ENCODE measurements around the gene LPP. TPM values are rescaled to one million over a fixed set of nuclear protein-coding genes. Genes with fewer than 3 reads are reported as not detected.

The LPP gene
- total and polyA plus RNA-seq, 2 of the 4 experiments (the other 2 are of a cell fraction): 16.0 to 130 TPM

GRCh38 chr3:188700501-188700900, 546.5 kb downstream of the LPP start:
- no peak overlapping the region for H4K91ac ChIP-seq (ENCODE audit: insufficient read depth, low read depth, low read length)
- no peak overlapping the region for H3K14ac ChIP-seq (replicated peaks; ENCODE audit: low read depth, low read length)
- no peak overlapping the region for H3K23ac ChIP-seq (ENCODE audit: low read depth, low read length)
- peaks cover 31 to 74% of the 10 kb centered on the region in 2 experiments for H3K79me1 ChIP-seq (ENCODE audit: low read depth in 1 of 2, low read length in 2 of 2)
- in situ Hi-C loops (cut with MboI; ENCODE audit: low sequenced_read_pairs) (no loop called here), intact Hi-C loops (cut with micrococcal nuclease) (no loop called here), dilution Hi-C loops (cut with HindIII; ENCODE audit: low sequenced_read_pairs, unreplicated experiment) (no loop called here)
- DNase-seq: no peak
- H3K4me3 ChIP-seq (ENCODE audit: insufficient read depth, low read depth, low read length): no peak overlapping the region
- BruUV-seq (replicated peaks): no TSS peak
- H4K5ac ChIP-seq (ENCODE audit: low read depth, low read length): no peak overlapping the region
- H3K9ac ChIP-seq (ENCODE audit: low read depth, low read length): no peak overlapping the region
- H3K56ac ChIP-seq (ENCODE audit: extremely low read depth, insufficient read depth, low read length): no peak overlapping the region
- H2BK5ac ChIP-seq (ENCODE audit: low read depth, low read length, poor library complexity, severe bottlenecking): no peak overlapping the region
- POLR2A ChIA-PET (ENCODE audit: unreplicated experiment): no interaction called here
- peaks cover 16% of the 10 kb centered on the region for H4K20me1 ChIP-seq (ENCODE audit: insufficient read depth, low read length)
- H2AK9ac ChIP-seq (replicated peaks; ENCODE audit: low read depth, low read length, poor library complexity): no peak overlapping the region
- peaks cover under 1% of the 10 kb centered on the region; the same call in 1 of the 2 replicates for H3K4me1 ChIP-seq (ENCODE audit: control insufficient read depth, insufficient read depth, low read length)
- H4K8ac ChIP-seq (ENCODE audit: low read depth in 2 of 2, low read length in 2 of 2): no peak overlapping the region
- no peak overlapping the region for H2BK120ac ChIP-seq (ENCODE audit: low read depth, low read length)
- H2AFZ ChIP-seq (replicated peaks; ENCODE audit: low read length, poor library complexity): no peak overlapping the region
- no peak overlapping the region for H2BK15ac ChIP-seq (ENCODE audit: low read depth, low read length)
- no peak overlapping the region for H3K27ac ChIP-seq (ENCODE audit: insufficient read depth, low read length)
- H3K9me3 ChIP-seq (ENCODE audit: control insufficient read depth, insufficient read depth, low read length): no peaks in the 10 kb centered on the region
- no peak overlapping the region for H2AK5ac ChIP-seq (ENCODE audit: low read depth, low read length)
- H3K4me2 ChIP-seq (ENCODE audit: low read depth, low read length): no peak overlapping the region
- H2BK20ac ChIP-seq (ENCODE audit: low read depth, low read length): no peak overlapping the region
- 0 out of 2 replicates have a peak, but pooled peaks cover 2% of the 10 kb centered on the region for H3K36me3 ChIP-seq (ENCODE audit: control insufficient read depth, insufficient read depth, low read length)
- H3K4ac ChIP-seq (ENCODE audit: low read depth, low read length): no peak overlapping the region
- peaks cover 7% of the 10 kb centered on the region for H3K9me1 ChIP-seq (ENCODE audit: insufficient read depth, low read length)
- CTCF ChIA-PET: no interaction called here
- ATAC-seq (ENCODE audit: low read depth): no peak
- no peaks in the 10 kb centered on the region for H3K27me3 ChIP-seq (ENCODE audit: control insufficient read depth, insufficient read depth, low read length)
- TF ChIP-seq BHLHE40 (IDR thresholded peaks at IDR 0.05; ENCODE audit: low read depth, low read length): no peak
- no peak for TF ChIP-seq POLR2A (IDR thresholded peaks at IDR 0.05; ENCODE audit: low read depth, low read length)
- no peak for TF ChIP-seq CTCF (conservative IDR thresholded peaks at IDR 0.05; ENCODE audit: low read depth, low read length)
- no peak for TF ChIP-seq MAZ (IDR thresholded peaks at IDR 0.05; ENCODE audit: borderline replicate concordance, low read depth, low read length)
- TF ChIP-seq RAD21 (IDR thresholded peaks at IDR 0.05; ENCODE audit: low read length): no peak
- no peak for TF ChIP-seq NFE2L2 (IDR thresholded peaks at IDR 0.05; ENCODE audit: low read depth, low read length)
- TF ChIP-seq ELK1 (IDR thresholded peaks at IDR 0.05; ENCODE audit: borderline replicate concordance, low read depth, low read length): no peak
- TF ChIP-seq CHD1 (IDR thresholded peaks at IDR 0.05; ENCODE audit: low read depth, low read length): no peak
- TF ChIP-seq MAFK (IDR thresholded peaks at IDR 0.05; ENCODE audit: low read depth, low read length): no peak
- no peak overlapping the region for H3K18ac ChIP-seq (ENCODE audit: low read depth, low read length)
